OCI-LY3 (cell line): Measurements from ENCODE around the gene PHAF1.

Source experiments
- H2AFZ ChIP-seq: fragments of 200-600, 300-600 bp; shearing (Covaris generic); 2 replicates; pipeline ENCODE4 v1.6.0; 2014; ENCODE audit warnings: antibody characterized with exemption, low read depth, low read length
- H3K27ac ChIP-seq: fragments of 200-600, 300-600 bp; sonication (generic); 2 replicates; pipeline ENCODE4 v1.5.1; 2014; ENCODE audit warnings: mild to moderate bottlenecking, low read length, moderate library complexity, mixed read lengths
- H3K27me3 ChIP-seq: fragments of 200-600, 300-600 bp; sonication (generic); 2 replicates; pipeline ENCODE4 v1.6.1; 2014; ENCODE audit warnings: low read depth, low read length, mixed read lengths
- H3K36me3 ChIP-seq: fragments of 200-600, 300-600 bp; sonication (generic); replicated peaks from 2 replicates; pipeline ENCODE3; 2014; ENCODE audit warnings: low read depth, low read length, mixed read lengths
- H3K4me1 ChIP-seq: fragments of 300-600, 200-600 bp; sonication (generic); 2 replicates; pipeline ENCODE4 v1.6.1; 2014; ENCODE audit warnings: low read length, mixed read lengths
- H3K4me2 ChIP-seq: fragments of 200-600, 300-600 bp; sonication (generic); 2 replicates; pipeline ENCODE4 v1.6.1; 2014; ENCODE audit warnings: low read length, mixed read lengths
- H3K4me3 ChIP-seq: fragments of 300-600, 200-600 bp; sonication (generic); 2 replicates; pipeline ENCODE4 v1.5.1; 2014; ENCODE audit warnings: antibody characterized with exemption, mild to moderate bottlenecking, low read length, moderate library complexity
- H3K79me2 ChIP-seq: fragments of 300-600, 200-600 bp; shearing (Covaris generic); 2 replicates; pipeline ENCODE4 v1.6.1; 2014; ENCODE audit warnings: mild to moderate bottlenecking, low read length, mixed read lengths
- H3K9ac ChIP-seq: fragments of 300-600, 200-600 bp; shearing (Covaris generic); 2 replicates; pipeline ENCODE4 v1.6.0; 2014; ENCODE audit warnings: mild to moderate bottlenecking, low read length, moderate library complexity
- H3K9me3 ChIP-seq: fragments of 200-600, 300-600 bp; shearing (Covaris generic); 2 replicates; pipeline ENCODE4 v1.6.1; 2014; ENCODE audit warnings: low read length, mixed read lengths; ENCODE audit not compliant: insufficient read depth
- H4K20me1 ChIP-seq: fragments of 200-600, 300-600 bp; sonication (generic); 2 replicates; pipeline ENCODE4 v1.6.1; 2016; ENCODE audit warnings: low read length, mixed read lengths; ENCODE audit not compliant: insufficient read depth
- CTCF ChIP-seq: fragments of 200-600, 300-600 bp; sonication (generic); IDR thresholded peaks from 2 replicates; pipeline ENCODE4 v1.5.1; 2014; ENCODE audit warnings: antibody characterized with exemption, low read length, low read depth
- EZH2phosphoT487 ChIP-seq: fragments of 200-600 bp; shearing (Covaris generic); IDR thresholded peaks from 2 replicates; pipeline ENCODE4 v1.6.1; 2018; ENCODE audit warnings: antibody characterized with exemption, mixed run types, low read depth

The PHAF1 gene

GRCh38 chr16:67188323-67188722, 78.6 kb downstream of the PHAF1 start:
- no peaks in the 10 kb centered on the region for H4K20me1 ChIP-seq
- peaks cover 17% of the 10 kb centered on the region for H3K79me2 ChIP-seq
- no peak overlapping the region for H3K27ac ChIP-seq
- H3K4me1 ChIP-seq = peaks cover 21% of the 10 kb centered on the region
- no peak overlapping the region for H3K4me3 ChIP-seq
- H3K27me3 ChIP-seq = no peaks in the 10 kb centered on the region
- no peak for TF ChIP-seq EZH2phosphoT487
- no peak for TF ChIP-seq CTCF
- peaks cover 2% of the 10 kb centered on the region for H3K36me3 ChIP-seq
- no peak overlapping the region for H3K9ac ChIP-seq
- no peak overlapping the region for H2AFZ ChIP-seq
- H3K9me3 ChIP-seq = no peaks in the 10 kb centered on the region
- no peak overlapping the region for H3K4me2 ChIP-seq

- TF ChIP-seq EZH2phosphoT487 (no peak), CTCF (no peak)
- Histone ChIP-seq H2AFZ (no peak overlapping the region), H3K36me3 (peaks cover 7% of the 10 kb centered on the region), H3K27me3 (no peaks in the 10 kb centered on the region), H3K4me3 (no peak overlapping the region), H3K9me3 (no peaks in the 10 kb centered on the region), H4K20me1 (no peaks in the 10 kb centered on the region), H3K4me1 (peaks cover 24% of the 10 kb centered on the region), H3K79me2 (peaks cover 21% of the 10 kb centered on the region), H3K4me2 (no peak overlapping the region), H3K27ac (no peak overlapping the region), H3K9ac (no peak overlapping the region)
These were observed 79.1 kb downstream of the PHAF1 start for GRCh38 chr16:67188798-67189197.

GRCh38 chr16:67190041-67190440, 80.3 kb downstream of the PHAF1 start, which contains the start of gene EXOC3L1:
Gene EXOC3L1, minus strand, starts transcription at chr16:67190136. Its CDS starts 460 bp downstream, at chr16:67189676.
- Histone ChIP-seq H4K20me1 (no peaks in the 10 kb centered on the region), H3K4me3 (no peak within 1 kb of the TSS), H3K4me1 (peaks cover 19% of the 10 kb centered on the region), H3K79me2 (peaks cover 32% of the 10 kb centered on the region), H3K27me3 (no peaks in the 10 kb centered on the region), H3K36me3 (peaks cover 18% of the 10 kb centered on the region), H3K9ac (no peak within 1 kb of the TSS), H3K4me2 (no peak within 1 kb of the TSS), H3K27ac (no peak within 1 kb of the TSS), H2AFZ (no peak within 1 kb of the TSS; the same call in 1 of the 2 replicates), H3K9me3 (no peaks in the 10 kb centered on the region)
- TF ChIP-seq CTCF = no peak
- no peak for TF ChIP-seq EZH2phosphoT487

- Histone ChIP-seq H2AFZ (no peak overlapping the region), H3K27me3 (no peaks in the 10 kb centered on the region)
These were observed 81.0 kb downstream of the PHAF1 start for GRCh38 chr16:67190448-67191399.

More at GRCh38 chr16:67190448-67191399, 81.0 kb downstream of the PHAF1 start:
- Histone ChIP-seq H3K9me3 (no peaks in the 10 kb centered on the region), H3K79me2 (peaks cover 32% of the 10 kb centered on the region), H3K4me1 (peaks cover 13% of the 10 kb centered on the region), H3K36me3 (peaks cover 21% of the 10 kb centered on the region), H3K9ac (no peak overlapping the region), H4K20me1 (no peaks in the 10 kb centered on the region), H3K27ac (no peak overlapping the region), H3K4me3 (no peak overlapping the region), H3K4me2 (peak overlapping the region; percentile 56)
- TF ChIP-seq EZH2phosphoT487 = no peak
- no peak for TF ChIP-seq CTCF
